ENCODE measurements around the gene KIF23.

The KIF23 gene

DNA sequence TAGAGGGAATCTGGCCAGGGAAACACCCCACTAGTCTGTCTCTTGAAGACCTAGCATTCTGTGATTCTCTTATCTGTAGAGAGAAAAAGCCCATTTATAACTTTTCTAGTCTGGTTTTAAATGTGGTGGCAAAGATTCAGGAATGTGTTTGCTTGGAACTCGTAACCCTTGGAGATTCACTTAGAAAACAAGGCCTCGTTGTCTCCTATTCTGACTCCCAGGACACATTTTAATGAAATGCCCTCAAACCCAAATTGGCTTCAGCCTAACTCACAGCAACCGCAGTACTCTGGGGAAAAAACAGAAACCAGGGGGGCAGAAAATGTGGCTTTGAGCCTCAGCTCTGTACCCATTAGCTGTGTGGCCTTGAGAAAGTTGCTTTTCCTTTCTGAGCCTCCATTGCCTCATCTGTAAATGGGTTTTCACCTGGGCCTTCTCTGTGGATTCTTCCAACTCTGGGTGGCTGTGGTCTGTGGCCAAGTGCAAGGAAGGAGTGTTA lies 75.0 kb downstream of the KIF23 start:
- DNase-seq, result peak in 10 of 56 donors; percentile 5 to 56 (median 16)

DNA sequence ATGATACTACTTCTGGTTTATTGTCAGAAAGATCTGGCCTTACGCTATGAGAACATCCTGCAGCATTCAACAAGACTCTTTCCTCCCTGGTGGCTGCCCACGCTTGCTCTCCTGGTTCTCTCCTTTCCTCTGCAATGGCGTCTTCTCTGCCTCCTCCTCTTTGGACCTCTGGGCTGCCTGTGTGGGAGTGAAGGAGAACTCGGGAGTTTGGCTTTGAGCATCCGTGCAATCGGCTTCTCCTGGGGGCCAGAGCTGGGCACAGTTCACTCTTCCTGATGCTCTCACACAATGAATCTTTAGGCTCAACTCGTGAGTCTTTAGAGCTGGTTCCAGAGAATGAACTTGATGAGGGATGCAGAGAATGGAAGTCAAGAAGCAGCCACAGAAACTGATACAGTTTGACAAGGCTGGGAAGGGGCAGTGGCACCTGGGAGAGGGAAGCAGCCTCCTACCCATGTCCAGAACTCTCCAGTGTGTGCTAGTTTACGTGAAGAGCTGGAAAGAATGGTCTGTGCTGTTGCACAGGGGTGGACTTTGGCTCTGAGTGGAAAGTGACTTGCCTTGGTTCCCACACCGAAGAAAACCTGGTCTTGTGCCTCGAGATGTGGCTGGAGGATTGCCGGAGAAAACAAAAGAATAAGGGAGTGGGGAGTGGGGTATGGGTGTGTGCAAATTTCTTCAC lies 76.3 kb downstream of the KIF23 start:
- DNase-seq, result peak in 8 of 56 donors; percentile 10 to 48 (median 27)

DNA sequence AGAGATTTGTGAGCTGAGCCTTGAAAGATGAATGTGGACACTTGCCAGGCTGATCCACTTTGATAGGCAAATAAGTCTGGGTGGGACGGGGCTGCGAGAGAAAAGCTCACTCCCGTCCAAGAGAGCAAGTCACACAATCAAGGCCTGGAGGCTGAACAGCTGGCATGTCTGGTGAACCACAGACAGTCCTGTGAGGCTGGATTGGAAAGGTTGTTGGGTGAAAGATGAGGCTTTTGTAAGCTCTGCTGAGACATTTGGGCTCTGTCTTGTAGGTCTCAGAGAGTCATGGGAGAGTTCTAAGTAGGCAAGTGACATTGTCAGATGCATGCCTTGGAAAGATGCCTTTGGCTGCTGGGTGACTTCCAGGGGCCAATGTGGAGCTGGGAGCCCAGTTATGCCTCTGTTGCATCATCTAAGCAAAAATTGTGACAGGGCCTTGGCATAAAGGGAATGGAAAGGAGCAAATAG lies 76.9 kb downstream of the KIF23 start:
- DNase-seq, result peak in 12 of 56 donors; percentile 14 to 55 (median 37)

DNA sequence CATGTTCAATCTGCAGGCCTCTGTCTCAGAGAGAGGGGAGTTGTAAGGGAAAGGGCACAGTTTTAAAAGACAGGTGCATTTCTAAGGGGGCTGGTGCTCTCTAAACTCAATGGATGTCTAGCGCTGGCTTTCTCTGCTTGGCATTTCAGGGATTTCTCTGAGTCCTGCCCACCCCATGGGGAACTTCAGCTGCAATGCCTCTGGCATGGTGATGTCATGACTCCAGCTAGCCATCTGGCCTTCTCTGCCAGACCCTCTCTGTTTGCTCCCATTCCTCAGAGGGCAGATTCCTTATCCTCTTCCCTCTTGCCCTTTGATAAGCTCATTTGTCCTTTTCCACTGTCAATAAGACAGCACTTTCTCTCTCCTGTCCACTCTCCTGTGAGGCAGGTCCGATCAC lies 79.3 kb downstream of the KIF23 start:
- DNase-seq, result no peak

DNA sequence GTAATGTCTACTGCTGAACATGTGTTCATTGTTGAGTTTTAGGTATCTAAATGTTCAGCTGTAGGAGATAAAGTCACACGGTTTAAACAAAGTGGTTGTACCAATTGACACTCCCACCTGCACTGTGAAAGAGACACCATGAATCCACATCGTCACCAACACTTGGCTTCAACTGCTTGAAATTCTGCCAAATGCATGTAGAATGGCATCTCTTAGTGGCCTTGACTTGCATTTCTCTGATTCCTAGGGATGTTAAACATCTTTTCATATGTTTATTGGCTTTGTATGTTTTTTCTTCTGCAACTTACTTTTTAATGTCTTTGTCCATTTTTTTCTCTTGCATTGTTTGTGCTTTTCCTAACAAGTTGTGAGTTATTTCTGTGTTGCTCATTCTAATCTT lies 81.9 kb downstream of the KIF23 start:
- DNase-seq, result no peak

DNA sequence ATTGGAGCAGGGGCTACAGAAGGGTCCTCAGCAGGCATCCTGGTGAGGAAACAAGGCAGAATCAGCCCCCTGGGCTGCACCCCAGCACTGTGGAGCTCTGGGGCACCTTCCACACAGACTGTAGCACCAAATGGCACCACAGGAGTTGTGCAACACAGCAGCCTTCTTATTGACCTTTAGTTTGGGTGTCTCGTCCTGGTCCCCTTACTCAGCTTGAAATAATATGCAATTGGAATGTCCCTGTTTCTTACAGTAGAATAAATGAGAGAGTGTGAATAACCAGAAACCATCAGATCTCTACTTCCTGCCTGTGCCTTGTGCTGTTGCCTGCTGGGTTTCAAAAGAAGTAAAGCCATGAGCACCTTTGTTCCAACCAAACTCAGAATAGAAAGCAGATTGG lies 82.9 kb downstream of the KIF23 start:
- DNase-seq, result no peak

DNA sequence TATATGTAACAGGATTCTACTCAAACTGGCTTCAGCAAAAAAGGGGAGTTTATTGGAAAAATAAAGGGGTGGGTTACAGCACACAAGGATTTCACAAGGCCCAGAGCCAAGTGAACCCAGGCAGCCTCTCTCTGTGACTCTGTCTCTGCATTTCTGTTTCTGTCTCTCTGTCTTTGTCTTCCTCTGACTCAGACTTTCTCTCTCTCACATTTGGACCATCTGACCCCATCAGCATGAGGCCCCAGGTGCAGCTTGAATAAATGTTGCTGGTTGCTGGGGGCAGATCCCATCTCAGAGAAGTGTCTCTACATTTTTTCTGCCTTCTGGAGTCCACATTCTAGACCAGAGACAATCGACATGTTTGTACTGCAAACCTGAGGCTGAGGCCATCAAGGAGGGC lies 83.5 kb downstream of the KIF23 start:
- no peak for DNase-seq

Data from nucleus accumbens (tissue), 56 donors.